Right ventricle myocardium inferior (tissue), 1 donor: ENCODE measurements around the gene GRIK3. TPM values are rescaled to one million over a fixed set of nuclear protein-coding genes. Genes with fewer than 3 reads are reported as not detected.

Experiments
- ATAC-seq: fragments of 200-7000 bp; cut with Tn5 transposase; one replicate; pipeline ENCODE4 v1.9.1; 2020; ENCODE audit warnings: mild to moderate bottlenecking, moderate library complexity
- DNase-seq: peaks from one replicate; pipeline ENCODE4 v3.0.0; 2021; ENCODE audit errors: missing footprints
- intact Hi-C: fragments of 100-400 bp; cut with DNase I; formaldehyde crosslinking; loops from one replicate; pipeline ENCODE4 v1.11.0; 2022
- total RNA-seq: library from RNA; stranded (reverse); fragmentation: NEBNext Ultra II Directional; extraction: Animal tissue kit (Norgen Biotek cat#: 25700); gene quantifications from one replicate; pipeline ENCODE4 v1.2.1, GENCODE V29; 2021
- donor health status: DM: no; HTN: yes; CAD: no; lungs with severe emphysema.

The GRIK3 gene
- total RNA-seq, 1 donor from 2014 or later: 0.65 TPM

DNA sequence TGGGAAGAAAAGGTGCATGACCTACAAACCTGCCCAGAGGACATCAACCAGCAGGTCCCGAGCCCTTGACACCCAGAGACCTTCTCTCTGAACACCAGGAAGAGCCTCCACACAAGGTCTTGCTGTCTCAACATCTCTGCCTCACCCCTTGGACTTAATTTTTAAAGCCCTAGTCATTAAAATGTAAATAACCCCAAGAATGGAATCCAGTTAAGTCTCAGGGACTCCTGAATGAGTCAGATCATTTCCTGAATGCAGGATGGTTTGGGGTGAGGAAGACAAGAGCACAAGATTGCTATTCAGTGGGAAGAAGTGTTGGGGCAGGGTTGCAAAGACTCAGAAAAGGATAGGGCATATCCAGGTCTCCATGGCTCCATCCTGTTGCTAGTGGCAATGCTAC is 17.8 kb upstream of the GRIK3 start:
- no peak for ATAC-seq
- DNase-seq: no peak
- intact Hi-C loops: no loop called here

DNA sequence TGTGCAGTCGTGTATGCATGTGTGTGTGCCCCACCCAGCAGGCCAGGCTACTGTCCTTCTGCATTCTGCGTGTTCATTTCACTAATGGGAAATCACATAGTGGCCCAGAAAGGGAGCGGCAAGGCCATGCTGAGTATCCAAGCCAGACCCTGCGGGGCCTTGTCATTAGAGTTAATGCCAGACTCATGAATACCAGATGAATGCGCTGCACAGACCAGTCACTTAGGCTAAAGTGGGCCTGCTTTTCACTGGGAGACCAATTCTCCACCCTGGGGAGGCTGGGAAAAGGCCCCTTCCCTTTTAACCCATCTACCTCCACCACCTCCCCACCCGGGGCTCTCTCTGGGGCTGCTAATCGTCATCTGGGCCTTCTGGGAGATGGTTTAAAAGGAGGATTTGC is 17.0 kb upstream of the GRIK3 start:
- ATAC-seq (no peak), DNase-seq (no peak)
- intact Hi-C loops: no loop called here

DNA sequence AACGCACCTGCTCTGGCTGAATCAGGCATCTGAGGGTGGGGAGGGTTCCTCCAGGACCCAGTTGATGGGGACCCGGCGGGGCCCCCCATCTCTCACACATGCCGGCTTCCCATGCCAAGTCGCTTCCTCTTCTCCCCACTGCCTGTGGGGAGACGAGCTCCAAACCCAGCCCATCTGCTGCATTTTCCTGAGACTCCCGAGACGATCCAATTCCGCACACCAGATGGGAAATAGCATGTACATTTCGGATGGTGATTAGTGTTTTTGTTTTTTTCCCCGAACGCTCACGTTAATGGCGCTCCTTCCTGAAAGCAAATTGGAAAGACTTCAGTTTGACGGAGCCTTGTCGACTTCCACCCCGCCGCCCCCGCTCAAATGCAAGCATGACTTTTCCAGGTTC is 13.2 kb upstream of the GRIK3 start:
- no peak for ATAC-seq
- DNase-seq: no peak
- intact Hi-C loops: no loop called here

DNA sequence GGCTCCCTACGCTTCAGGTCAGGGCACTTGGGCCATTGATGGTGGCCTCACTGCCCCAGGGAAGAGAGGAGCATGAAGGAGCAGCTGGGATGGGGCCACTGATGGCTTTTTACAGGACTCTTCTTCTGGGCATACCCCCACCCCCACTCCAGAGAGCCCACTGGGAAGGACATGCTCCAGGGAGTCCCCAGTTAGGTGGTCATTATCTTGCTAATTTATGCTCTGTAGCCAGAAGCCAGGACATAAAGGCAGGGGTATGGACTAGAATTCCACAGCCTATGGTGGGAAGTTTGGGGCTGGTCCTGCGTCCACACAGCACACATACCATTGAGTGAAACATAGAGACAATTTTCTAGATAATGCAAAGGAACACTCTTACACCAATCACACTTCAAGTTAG is 8.8 kb upstream of the GRIK3 start:
- intact Hi-C loops: no loop called here
- DNase-seq: no peak
- no peak for ATAC-seq

DNA sequence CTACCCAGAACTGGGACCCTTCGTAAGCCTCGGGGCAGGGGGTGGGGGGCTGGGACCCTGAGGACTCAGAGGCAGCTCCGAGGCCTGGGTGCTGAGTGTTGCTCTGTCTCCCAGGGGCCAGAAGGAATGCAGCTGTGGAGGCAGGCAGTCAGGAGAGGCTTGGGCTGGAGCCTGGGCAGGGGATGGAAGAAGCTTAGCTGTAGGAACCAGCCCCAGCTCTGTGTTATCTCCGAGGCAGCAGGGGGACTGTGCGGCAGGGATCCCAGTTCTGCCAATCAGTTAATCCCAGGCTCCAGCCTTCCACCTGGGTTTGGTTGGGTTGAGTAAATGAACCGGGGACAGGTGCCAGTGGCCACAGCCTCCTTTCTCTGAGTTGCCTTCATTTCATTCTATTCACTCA is 8.2 kb upstream of the GRIK3 start:
- intact Hi-C loops: no loop called here
- ATAC-seq (no peak), DNase-seq (no peak)

DNA sequence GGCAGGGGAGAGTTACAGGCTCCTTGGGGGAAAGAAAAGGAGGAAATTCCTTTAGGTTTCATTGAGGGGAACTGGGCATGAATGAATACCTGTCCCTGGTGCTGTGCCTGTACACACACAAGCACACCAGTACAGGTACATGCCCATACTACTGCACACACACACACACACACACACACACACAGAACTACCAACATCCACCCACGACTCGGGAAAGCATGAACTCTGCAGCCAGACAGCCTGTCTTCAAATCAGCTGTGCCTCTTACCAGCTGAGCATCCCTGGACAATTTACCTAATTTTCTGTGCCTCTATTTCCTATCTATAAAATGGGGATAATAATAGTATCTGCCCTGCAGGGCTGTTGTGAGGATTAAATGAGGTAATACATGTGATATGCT is 7.2 kb upstream of the GRIK3 start:
- intact Hi-C loops: no loop called here
- DNase-seq: no peak
- ATAC-seq: no peak

DNA sequence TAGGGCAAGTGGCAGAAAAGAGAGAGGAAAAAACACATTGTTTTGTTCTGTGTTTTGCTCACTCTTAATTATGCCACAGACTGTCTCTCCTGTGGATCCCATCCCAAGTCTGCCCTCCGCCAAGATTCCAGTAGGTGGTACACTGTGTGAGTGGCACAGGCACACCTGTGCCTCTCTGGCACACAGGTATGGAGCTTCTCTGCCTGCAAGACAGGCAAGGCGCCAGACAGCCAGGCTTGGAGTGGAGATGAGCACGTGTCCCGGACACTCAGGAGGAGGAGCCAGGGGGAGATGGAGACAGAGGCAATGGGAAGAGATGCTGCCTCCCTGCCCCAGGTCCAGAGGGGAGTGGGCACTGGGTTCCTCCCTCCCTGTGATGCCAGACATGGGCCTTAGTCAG is 6.5 kb upstream of the GRIK3 start:
- intact Hi-C loops: no loop called here
- ATAC-seq: no peak
- no peak for DNase-seq

DNA sequence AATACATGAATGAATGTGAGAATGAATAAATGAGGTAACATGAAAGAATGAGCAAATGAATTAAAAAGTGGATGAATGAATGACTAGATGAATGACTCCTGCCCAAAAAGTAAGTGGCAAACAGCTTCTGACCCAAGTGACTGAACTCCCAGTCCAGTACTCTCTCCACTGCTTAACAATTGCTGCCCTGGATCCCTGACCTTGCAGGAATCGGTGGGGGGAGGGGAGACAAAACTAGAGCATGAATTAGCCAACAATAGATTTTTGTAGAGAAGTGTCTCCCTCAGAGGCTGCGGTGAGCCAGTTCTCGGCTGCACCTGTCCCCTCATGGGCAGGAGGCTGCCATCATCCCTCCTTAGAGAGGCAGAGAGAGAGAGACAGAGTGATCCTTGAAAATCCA is 5.9 kb upstream of the GRIK3 start:
- DNase-seq (no peak), ATAC-seq (no peak)
- intact Hi-C loops: no loop called here

DNA sequence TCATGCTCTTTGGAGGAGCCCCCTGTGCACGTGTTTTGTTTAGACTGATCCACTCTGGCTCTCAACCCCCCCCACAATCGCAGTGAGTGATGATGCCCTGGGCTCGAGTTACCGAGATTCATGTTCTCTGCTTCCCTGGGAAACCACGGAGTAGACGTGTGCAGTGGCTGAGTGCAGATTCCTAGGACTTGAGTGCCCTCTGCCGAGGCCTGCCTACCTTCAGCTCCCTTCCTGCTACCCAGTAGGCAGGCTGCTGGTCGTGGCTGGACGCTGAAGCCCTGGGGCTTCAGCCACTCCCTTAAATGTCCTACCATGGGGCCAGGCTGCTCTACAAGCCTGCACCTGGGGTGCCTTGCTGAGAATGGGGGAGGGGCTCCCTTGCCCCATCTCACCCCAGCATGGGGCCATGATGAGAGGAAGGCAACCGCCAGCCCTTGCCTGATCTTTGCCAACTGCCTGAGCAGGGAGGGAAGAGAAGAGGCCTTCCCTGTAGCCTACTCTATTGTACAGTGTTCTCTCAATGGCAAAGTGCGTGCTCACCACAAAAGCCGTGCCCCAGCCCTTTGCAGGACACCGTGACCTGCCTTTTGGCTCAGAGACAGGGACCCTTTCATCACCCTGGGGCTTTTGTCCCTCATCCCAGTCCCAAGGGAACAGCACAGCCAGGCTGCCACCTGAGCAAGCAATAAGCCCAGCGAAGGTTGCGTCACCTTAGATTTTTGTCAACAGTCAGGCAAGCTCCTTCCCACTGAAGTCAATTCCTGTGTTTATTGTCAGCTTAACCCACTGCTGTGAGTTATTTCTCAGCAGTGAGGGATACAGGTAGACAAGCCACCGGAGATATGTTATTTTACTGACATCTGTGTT is 4.1 kb upstream of the GRIK3 start:
- DNase-seq: no peak
- intact Hi-C loops: loop anchor here (2.0 to 10.0 kb wide), 2 partner anchors 336 to 464 kb away; no protein-coding TSS in a partner anchor
- ATAC-seq: peak; percentile 69

DNA sequence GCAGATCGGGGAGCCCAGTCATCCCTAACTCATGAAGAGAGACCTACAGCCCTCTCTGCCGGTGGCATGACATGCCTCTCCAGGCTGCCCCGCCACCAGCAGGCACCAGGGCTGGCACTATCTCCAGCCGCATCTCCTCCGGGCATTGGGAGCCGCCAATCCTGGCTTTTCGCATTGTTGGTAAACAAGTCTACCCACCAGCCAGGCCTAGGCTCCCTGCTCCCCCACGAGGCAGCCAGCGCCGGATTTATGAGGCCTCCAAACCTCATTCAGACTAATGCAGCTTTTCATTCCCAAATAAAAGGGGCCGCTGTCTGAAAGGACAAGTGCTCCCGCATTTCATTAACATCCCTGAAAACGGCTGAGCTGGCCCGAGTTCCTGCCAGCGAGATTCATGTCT is 3.4 kb upstream of the GRIK3 start:
- ATAC-seq (no peak), DNase-seq (no peak)
- intact Hi-C loops: loop anchor here (2.0 to 10.0 kb wide), 2 partner anchors 335 to 463 kb away; no protein-coding TSS in a partner anchor

DNA sequence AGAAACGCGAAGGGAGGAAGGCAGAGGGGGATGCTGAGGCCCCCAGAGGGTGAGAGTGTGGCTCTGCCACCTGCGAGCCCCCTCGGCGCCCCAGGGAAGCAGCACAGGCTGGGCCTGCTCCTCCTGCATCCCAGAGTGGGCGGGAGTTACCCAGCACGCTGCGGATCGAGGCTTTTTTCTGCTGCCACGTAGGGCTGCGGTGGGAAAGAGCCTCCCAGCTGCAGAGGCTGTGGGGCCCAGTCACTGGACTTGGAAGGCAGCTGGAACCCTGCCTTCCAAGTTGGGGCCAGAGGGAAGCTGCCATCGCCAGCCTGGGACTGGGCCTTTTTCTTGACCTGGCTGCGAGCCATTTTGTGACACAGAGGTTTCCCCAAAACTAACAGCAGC is 2.3 kb upstream of the GRIK3 start:
- ATAC-seq (no peak), DNase-seq (no peak)
- intact Hi-C loops: loop anchor here (10.0 kb wide), 1 partner anchor 462 kb away; no protein-coding TSS in a partner anchor

DNA sequence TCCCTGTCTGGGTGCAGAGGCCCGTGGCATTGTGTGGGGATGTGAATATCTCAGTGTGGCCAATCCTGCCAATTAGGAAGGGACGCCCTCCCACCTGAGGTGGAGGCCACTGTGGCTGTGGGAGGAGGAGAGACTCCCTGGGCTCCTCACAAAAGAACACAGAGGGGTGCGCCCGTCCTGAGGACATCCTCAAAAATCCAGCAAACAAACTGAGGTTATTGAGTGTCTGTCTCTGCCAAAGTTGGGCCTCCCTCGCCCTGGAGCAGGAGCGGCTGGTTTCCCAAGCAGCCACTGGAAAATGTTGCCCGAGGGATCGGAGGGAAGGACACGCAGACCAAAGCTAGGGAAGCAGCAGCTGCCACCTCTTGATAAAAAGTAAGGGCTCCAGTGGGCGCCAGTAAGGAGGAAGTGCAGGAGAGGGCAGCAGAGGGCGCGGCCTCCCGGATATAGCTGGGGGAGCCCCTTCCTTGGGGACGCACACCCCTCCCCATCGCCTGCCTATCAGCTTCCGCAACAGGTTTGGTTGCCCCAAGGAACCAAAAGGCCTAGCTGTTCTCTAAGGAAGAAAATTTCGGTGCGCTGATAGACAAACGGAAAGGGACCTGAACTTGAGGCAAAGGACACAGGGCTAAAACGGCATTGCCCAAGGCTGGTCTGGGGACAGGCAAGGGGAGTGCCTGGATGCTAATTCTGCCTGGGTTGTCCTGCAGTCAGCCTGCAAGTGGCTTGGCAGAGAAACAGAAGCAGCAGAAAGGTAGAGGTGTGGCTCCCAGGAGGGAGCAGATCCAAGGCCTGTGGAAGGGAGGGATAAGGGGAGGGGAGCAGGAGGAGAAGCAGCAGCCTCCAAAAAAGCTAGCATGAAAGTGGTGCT is 1.7 kb upstream of the GRIK3 start:
- ATAC-seq (no peak), DNase-seq (no peak)
- intact Hi-C loops: loop anchor here (10.0 kb wide), 1 partner anchor 461 kb away; no protein-coding TSS in a partner anchor

DNA sequence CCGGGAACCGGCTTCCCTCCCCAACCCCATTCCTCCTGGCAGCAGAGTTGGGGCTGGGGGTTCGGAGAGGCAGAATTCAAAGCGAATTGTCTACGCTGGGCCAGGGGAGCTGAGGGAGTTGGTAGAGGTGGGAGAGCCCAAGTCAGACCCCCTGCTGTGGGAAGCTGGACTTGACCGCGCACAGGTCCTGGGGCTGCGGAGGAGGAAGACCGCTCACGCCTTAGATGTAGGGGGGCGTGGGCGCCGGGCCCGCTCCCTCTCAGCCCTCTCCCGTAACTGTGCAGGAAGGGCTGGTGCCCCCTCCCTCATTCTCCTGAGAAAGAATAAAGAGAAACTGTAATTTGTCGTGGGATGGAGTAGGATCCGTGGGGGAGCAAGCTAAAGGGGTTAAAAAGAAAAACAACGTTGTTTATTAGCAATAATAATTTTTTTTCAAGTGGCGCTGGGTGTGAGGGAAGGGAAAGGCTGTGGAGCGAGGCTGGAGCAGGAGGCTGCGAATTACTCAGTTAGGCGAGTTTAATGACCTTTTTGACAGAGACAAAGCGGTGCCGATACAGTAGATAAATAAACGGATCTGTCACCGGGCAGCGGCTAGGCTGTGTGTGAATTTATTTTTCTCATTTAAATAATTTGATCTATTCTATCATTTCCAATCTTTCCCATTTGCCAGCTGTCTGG is 838 bp upstream of the GRIK3 start:
- intact Hi-C loops: loop anchor here (10.0 kb wide), 1 partner anchor 460 kb away; no protein-coding TSS in a partner anchor
- ATAC-seq (no peak), DNase-seq (no peak)

DNA sequence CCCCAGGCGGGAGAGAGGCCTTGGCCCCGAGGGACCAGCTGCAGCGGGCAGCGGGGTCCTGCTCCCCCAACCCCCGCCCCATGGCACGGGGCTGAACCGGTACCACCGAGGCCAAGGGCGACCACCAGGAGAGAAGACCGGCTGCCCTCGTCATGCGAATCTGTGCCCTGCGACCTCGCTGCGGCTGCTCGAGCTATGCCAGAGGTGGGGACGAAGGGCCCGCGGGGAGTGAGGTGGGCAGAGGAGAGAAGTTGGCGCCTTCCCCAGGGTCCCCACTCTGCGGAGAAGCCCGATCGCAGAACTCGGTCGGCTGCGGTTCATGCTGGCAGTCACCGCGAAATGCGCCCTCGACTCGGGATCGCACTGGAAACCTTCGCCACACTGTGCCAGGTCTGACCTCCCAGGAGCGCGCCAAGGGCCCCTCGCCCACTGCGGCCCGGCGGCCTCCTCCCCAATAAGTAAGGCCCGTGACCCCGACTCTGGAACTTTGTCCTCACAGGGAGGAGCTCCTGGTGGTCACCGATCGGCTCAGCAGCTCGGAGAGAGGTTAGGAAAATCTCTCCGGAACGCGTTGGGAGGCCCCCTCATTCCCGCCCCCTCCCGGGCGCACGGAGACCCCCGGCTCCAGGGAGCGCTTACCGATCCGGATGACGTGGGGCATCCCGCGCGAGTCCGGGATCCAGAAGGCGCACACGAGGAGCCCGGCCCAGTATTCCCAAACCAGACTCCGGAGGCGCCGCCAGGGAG is 787 bp downstream of the GRIK3 start:
- ATAC-seq: no peak
- intact Hi-C loops: loop anchor here (10.0 kb wide), 1 partner anchor 459 kb away; no protein-coding TSS in a partner anchor
- DNase-seq: no peak

DNA sequence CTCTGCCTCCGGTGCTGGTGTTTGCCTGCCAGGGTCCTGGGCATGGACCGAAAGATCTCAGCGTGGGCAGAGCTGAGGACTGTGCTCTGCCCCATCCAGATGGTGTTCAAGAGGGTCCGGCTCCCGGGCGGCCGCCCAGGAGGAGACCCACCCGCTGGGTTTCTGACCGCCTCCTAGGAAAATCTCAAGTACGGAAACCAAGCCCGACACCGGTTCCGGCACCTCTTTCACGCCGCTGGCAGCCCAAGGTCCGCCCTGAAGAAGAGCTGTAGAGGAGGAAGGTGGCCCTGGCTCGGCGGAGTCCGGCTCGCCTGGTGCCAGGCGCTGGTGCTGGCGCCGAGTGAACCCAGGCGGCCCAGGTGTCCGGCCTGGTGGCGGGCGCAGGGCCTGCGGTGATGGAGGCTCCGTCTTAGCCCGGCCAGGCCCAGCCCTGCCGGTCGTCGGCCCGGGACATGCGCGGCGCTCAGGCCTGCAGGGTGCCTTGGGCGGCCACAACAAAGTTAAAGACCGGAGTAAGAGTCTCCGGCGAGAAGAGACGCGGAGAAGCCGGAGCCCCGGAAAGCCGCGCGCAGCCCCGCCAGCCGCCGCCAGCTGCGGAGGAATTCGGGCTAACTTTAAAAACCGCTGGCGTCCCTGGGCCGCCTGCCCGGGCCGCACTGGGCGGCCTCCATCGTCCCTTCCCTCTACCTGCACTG is 1.5 kb downstream of the GRIK3 start:
- intact Hi-C loops: loop anchor here (10.0 kb wide), 1 partner anchor 458 kb away; no protein-coding TSS in a partner anchor
- ATAC-seq (no peak), DNase-seq (no peak)

DNA sequence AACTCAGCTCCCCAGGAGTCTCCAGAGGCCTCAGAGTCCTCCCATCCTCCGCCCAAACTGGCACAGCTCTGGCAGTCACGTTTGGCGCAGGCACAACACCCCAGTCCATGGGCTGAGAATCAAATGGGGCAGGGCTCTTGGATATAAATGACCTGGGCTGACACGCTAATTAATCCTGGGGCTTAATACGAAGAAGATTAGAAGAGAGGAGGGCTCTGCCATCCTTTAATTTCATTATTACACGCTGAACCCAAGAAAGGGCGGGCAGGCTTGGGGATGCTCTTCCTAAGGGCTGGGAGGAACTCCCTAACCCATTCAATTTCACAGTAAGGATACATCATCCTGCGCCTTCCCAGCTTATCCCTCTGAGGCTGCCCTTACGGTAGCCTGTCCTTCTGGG is 2.4 kb downstream of the GRIK3 start:
- DNase-seq (no peak), ATAC-seq (no peak)
- intact Hi-C loops: loop anchor here (10.0 kb wide), 1 partner anchor 457 kb away; no protein-coding TSS in a partner anchor

DNA sequence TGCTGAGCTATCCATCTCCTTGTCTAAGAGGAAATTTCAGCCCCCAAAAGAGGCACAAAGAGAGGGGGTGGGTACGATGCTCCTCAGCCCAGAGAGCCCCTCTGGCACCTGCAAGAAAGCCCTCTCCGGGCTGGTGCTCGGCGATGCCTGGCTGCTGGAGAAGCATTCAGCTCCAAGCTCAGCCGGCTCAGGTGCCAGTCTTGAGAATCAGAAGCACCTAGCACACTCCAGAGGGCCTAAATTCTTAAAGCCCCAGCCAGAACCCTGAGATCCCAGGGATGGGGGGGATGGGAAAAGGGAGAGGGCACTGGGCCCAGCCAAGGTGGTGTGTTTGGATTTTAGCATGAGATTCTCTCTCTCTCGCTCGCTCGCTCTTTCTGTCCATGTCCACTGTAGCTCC is 2.9 kb downstream of the GRIK3 start:
- ATAC-seq (no peak), DNase-seq (no peak)
- intact Hi-C loops: loop anchor here (10.0 kb wide), 1 partner anchor 457 kb away; no protein-coding TSS in a partner anchor
